ENCODE results near the gene LYPD5.
"Not testable (repeated sequence)": the region's sequence is repeated elsewhere in the genome, so short reads cannot be mapped to it uniquely, and the experiment has no call there.

Gene LYPD5

GRCh38 chr19:43806401-43806800, 4.2 kb upstream of the LYPD5 start:
- DNase-seq (ENCODE audit: low spot score) = not testable (repeated sequence)

GRCh38 chr19:43804432-43804831, 2.2 kb upstream of the LYPD5 start:
- DNase-seq (ENCODE audit: low spot score) = no peak

- peak; percentile 13 for DNase-seq (ENCODE audit: low spot score)
Measured at GRCh38 chr19:43799502-43800142, 2.6 kb downstream of the LYPD5 start.

GRCh38 chr19:43798546-43799409, 3.5 kb downstream of the LYPD5 start:
- peak; percentile 75 for DNase-seq (ENCODE audit: low spot score)

- DNase-seq (ENCODE audit: low spot score) = no peak
Measured at GRCh38 chr19:43798026-43798545, 4.2 kb downstream of the LYPD5 start.

GRCh38 chr19:43797556-43797955, 4.7 kb downstream of the LYPD5 start:
- DNase-seq (ENCODE audit: low spot score) = no peak

- DNase-seq (ENCODE audit: low spot score) = no peak
Measured at GRCh38 chr19:43797118-43797517, 5.1 kb downstream of the LYPD5 start.

- DNase-seq (ENCODE audit: low spot score) = no peak
Measured at GRCh38 chr19:43790587-43790986, 11.7 kb downstream of the LYPD5 start.

GRCh38 chr19:43789029-43789428, 13.2 kb downstream of the LYPD5 start:
- DNase-seq (ENCODE audit: low spot score) = peak; percentile 34

GRCh38 chr19:43786665-43787064, 15.6 kb downstream of the LYPD5 start:
- no peak for DNase-seq (ENCODE audit: low spot score)

- DNase-seq (ENCODE audit: low spot score) = peak; percentile 72
Measured at GRCh38 chr19:43784981-43785808, 17.1 kb downstream of the LYPD5 start.

GRCh38 chr19:43784241-43784980, 17.8 kb downstream of the LYPD5 start:
- DNase-seq (ENCODE audit: low spot score) = peak; percentile 83

- DNase-seq (ENCODE audit: low spot score) = no peak
Measured at GRCh38 chr19:43783636-43784035, 18.6 kb downstream of the LYPD5 start.

- no peak for DNase-seq (ENCODE audit: low spot score)
Measured at GRCh38 chr19:43782689-43783231, 19.5 kb downstream of the LYPD5 start.

GRCh38 chr19:43782311-43782660, 20.0 kb downstream of the LYPD5 start:
- DNase-seq (ENCODE audit: low spot score) = no peak

- no peak for DNase-seq (ENCODE audit: low spot score)
Measured at GRCh38 chr19:43781630-43782310, 20.5 kb downstream of the LYPD5 start.

GRCh38 chr19:43780706-43781525, 21.3 kb downstream of the LYPD5 start, which contains the start of gene KCNN4:
TSS of gene KCNN4 (minus strand) at chr19:43780973. CDS start at chr19:43780861, 112 bp downstream.
- DNase-seq (ENCODE audit: low spot score) = peak; percentile 73

- DNase-seq (ENCODE audit: low spot score) = no peak
Measured at GRCh38 chr19:43779820-43780219, 22.4 kb downstream of the LYPD5 start.

- DNase-seq (ENCODE audit: low spot score) = no peak
Measured at GRCh38 chr19:43779147-43779819, 23.0 kb downstream of the LYPD5 start.
